Epithelial cell of proximal tubule (primary cell): ENCODE results near the gene R3HDM2. TPM values are rescaled to one million over a fixed set of nuclear protein-coding genes. Genes with fewer than 3 reads are reported as not detected.

ENCODE experiments used
- DNase-seq: peaks from one replicate; pipeline ENCODE4 v3.0.0-alpha.2; 2011; ENCODE audit warnings: low read depth
- H3K4me3 ChIP-seq: 2 replicates; pipeline ENCODE4 v1.5.1; 2011; ENCODE audit warnings: low read depth, mild to moderate bottlenecking, low read length
- CTCF ChIP-seq: conservative IDR thresholded peaks from 2 replicates; pipeline ENCODE4 v1.5.1; 2012; ENCODE audit warnings: low read depth, mild to moderate bottlenecking, low read length
- total RNA-seq: library from RNA; depleted of rRNA; stranded (reverse); fragments of >200 nt; gene quantifications from 2 replicates; pipeline ENCODE4 v1.2.3, GENCODE V29; 2015

R3HDM2 gene
- total RNA-seq, 1 donor from 2014 or later: 12.5 TPM

GRCh38 chr12:57476162-57476992, 45.5 kb upstream of the R3HDM2 start:
- no peak for DNase-seq
- TF ChIP-seq CTCF: peak; percentile 36
- peak overlapping the region; percentile 34 for H3K4me3 ChIP-seq

- TF ChIP-seq CTCF: no peak
- DNase-seq: no peak
- H3K4me3 ChIP-seq: peak overlapping the region; percentile 34
These were observed 44.7 kb upstream of the R3HDM2 start for GRCh38 chr12:57475271-57476161.

- no peak for TF ChIP-seq CTCF
- H3K4me3 ChIP-seq: no peak overlapping the region
- no peak for DNase-seq
These were observed 44.0 kb upstream of the R3HDM2 start for GRCh38 chr12:57474862-57475261.

- DNase-seq: no peak
- no peak overlapping the region for H3K4me3 ChIP-seq
- no peak for TF ChIP-seq CTCF
These were observed 43.6 kb upstream of the R3HDM2 start for GRCh38 chr12:57474430-57474829.

GRCh38 chr12:57473886-57474285, 43.0 kb upstream of the R3HDM2 start:
- DNase-seq: no peak
- H3K4me3 ChIP-seq: no peak overlapping the region
- TF ChIP-seq CTCF: no peak

- TF ChIP-seq CTCF: no peak
- no peak overlapping the region for H3K4me3 ChIP-seq
- DNase-seq: no peak
These were observed 42.5 kb upstream of the R3HDM2 start for GRCh38 chr12:57473392-57473791.
